Neural cell (in vitro differentiated cells): ENCODE measurements around the gene PDGFB. TPM values are rescaled to one million over a fixed set of nuclear protein-coding genes. Genes with fewer than 3 reads are reported as not detected.

Experiments
- H2AFZ ChIP-seq: fragments of 200-600, 300-800 bp; sonication (generic), shearing (Covaris generic); 2 replicates; pipeline ENCODE4 v1.6.0; 2014; ENCODE audit warnings: low read depth, mild to moderate bottlenecking, antibody characterized with exemption, low read length, moderate library complexity
- H3F3A ChIP-seq: fragments of 200-600 bp; shearing (Covaris generic); 2 replicates; pipeline ENCODE4 v1.6.1; 2016; ENCODE audit warnings: mild to moderate bottlenecking, moderate library complexity, mixed read lengths, antibody characterized with exemption, low read length; ENCODE audit not compliant: insufficient read depth, poor library complexity, severe bottlenecking
- H3K27ac ChIP-seq: fragments of 200-600, 300-800 bp; sonication (generic), shearing (Covaris generic); 2 replicates; pipeline ENCODE4 v1.5.1; 2014; ENCODE audit warnings: mild to moderate bottlenecking, low read length, moderate library complexity
- H3K27me3 ChIP-seq: fragments of 300-800, 200-600 bp; sonication (generic), shearing (Covaris generic); 2 replicates; pipeline ENCODE4 v1.6.0; 2014; ENCODE audit warnings: mild to moderate bottlenecking, low read depth, low read length, moderate library complexity; ENCODE audit not compliant: insufficient read depth
- H3K36me3 ChIP-seq: fragments of 300-800, 200-600 bp; sonication (generic), shearing (Covaris generic); 2 replicates; pipeline ENCODE4 v1.5.1; 2014; ENCODE audit warnings: mild to moderate bottlenecking, antibody characterized with exemption, low read length, moderate library complexity; ENCODE audit not compliant: insufficient read depth
- H3K4me2 ChIP-seq: fragments of 300-800, 200-600 bp; sonication (generic), shearing (Covaris generic); 2 replicates; pipeline ENCODE4 v1.6.0; 2014; ENCODE audit warnings: mild to moderate bottlenecking, low read length
- H3K4me3 ChIP-seq: fragments of 300-800, 200-600 bp; sonication (generic), shearing (Covaris generic); 2 replicates; pipeline ENCODE4 v1.5.1; 2014; ENCODE audit warnings: mild to moderate bottlenecking, low read length, moderate library complexity
- H3K79me2 ChIP-seq: fragments of 200-600 bp; shearing (Covaris generic); replicated peaks from 2 replicates; pipeline ENCODE4 v1.6.0; 2014; ENCODE audit warnings: mild to moderate bottlenecking, low read length, moderate library complexity; ENCODE audit not compliant: insufficient read depth
- H3K9ac ChIP-seq: fragments of 300-800, 200-600 bp; sonication (generic), shearing (Covaris generic); 2 replicates; pipeline ENCODE4 v1.6.1; 2016; ENCODE audit warnings: mild to moderate bottlenecking, low read length, mixed read lengths
- H3K9me2 ChIP-seq: fragments of 200-600 bp; shearing (Covaris generic); 2 replicates; pipeline ENCODE4 v1.6.1; 2016; ENCODE audit warnings: mild to moderate bottlenecking, low read length, mixed read lengths; ENCODE audit not compliant: insufficient read depth
- H3K9me3 ChIP-seq: fragments of 200-600, 300-800 bp; sonication (generic), shearing (Covaris generic); 2 replicates; pipeline ENCODE4 v1.6.1; 2016; ENCODE audit warnings: mild to moderate bottlenecking, mixed run types, low read length, moderate library complexity, mixed read lengths
- H4K20me1 ChIP-seq: fragments of 200-600 bp; shearing (Covaris generic); 2 replicates; pipeline ENCODE4 v1.6.1; 2016; ENCODE audit warnings: mild to moderate bottlenecking, mixed run types; ENCODE audit not compliant: insufficient read depth
- EP300 ChIP-seq: fragments of 450-650 bp; conservative IDR thresholded peaks from 2 replicates; pipeline ENCODE4 v1.6.1; 2014; ENCODE audit warnings: antibody characterized with exemption, mild to moderate bottlenecking, moderate library complexity; ENCODE audit not compliant: poor library complexity, severe bottlenecking
- EZH2 ChIP-seq: fragments of 200-600, 300-800 bp; shearing (Covaris generic), sonication (generic); IDR thresholded peaks from 2 replicates; pipeline ENCODE4 v1.6.1; 2014; ENCODE audit warnings: antibody characterized with exemption, low read length, borderline replicate concordance, mild to moderate bottlenecking; ENCODE audit not compliant: insufficient read depth, poor library complexity, severe bottlenecking
- MXI1 ChIP-seq: fragments of 450-650 bp; conservative IDR thresholded peaks from 2 replicates; pipeline ENCODE4 v1.6.1; 2014; ENCODE audit warnings: antibody characterized with exemption, mild to moderate bottlenecking; ENCODE audit not compliant: poor library complexity, severe bottlenecking
- POLR2AphosphoS5 ChIP-seq: IDR thresholded peaks from 2 replicates; pipeline ENCODE4 v1.6.1; 2012
- RAD21 ChIP-seq: fragments of 450-650 bp; conservative IDR thresholded peaks from 2 replicates; pipeline ENCODE4 v1.6.1; 2014; ENCODE audit warnings: antibody characterized with exemption, mild to moderate bottlenecking, moderate library complexity
- SMC3 ChIP-seq: fragments of 450-650 bp; conservative IDR thresholded peaks from 2 replicates; pipeline ENCODE4 v1.6.1; 2014; ENCODE audit warnings: antibody characterized with exemption, mild to moderate bottlenecking, moderate library complexity; ENCODE audit not compliant: poor library complexity
- TAF1 ChIP-seq: IDR thresholded peaks from 2 replicates; pipeline ENCODE4 v1.6.1; 2012; ENCODE audit warnings: low read depth
- polyA plus RNA-seq: library from polyadenylated mRNA; depleted of rRNA; stranded (reverse); fragments of >200 nt; gene quantifications from 2 replicates; pipeline ENCODE4 v1.2.3, GENCODE V29; 2014
- TF ChIP-seq, protein P1 (sequence below): IDR thresholded peaks from 2 replicates; pipeline ENCODE4 v1.6.1; 2012; ENCODE audit warnings: borderline replicate concordance
- TF ChIP-seq, protein P2 (sequence below): fragments of 450-650 bp; IDR thresholded peaks from 2 replicates; pipeline ENCODE4 v1.5.1; 2014; ENCODE audit warnings: antibody characterized with exemption, mild to moderate bottlenecking, moderate library complexity; ENCODE audit not compliant: poor library complexity, severe bottlenecking

Gene PDGFB
- polyA plus RNA-seq, 1 donor from 2014 or later = 0.61 TPM

DNA sequence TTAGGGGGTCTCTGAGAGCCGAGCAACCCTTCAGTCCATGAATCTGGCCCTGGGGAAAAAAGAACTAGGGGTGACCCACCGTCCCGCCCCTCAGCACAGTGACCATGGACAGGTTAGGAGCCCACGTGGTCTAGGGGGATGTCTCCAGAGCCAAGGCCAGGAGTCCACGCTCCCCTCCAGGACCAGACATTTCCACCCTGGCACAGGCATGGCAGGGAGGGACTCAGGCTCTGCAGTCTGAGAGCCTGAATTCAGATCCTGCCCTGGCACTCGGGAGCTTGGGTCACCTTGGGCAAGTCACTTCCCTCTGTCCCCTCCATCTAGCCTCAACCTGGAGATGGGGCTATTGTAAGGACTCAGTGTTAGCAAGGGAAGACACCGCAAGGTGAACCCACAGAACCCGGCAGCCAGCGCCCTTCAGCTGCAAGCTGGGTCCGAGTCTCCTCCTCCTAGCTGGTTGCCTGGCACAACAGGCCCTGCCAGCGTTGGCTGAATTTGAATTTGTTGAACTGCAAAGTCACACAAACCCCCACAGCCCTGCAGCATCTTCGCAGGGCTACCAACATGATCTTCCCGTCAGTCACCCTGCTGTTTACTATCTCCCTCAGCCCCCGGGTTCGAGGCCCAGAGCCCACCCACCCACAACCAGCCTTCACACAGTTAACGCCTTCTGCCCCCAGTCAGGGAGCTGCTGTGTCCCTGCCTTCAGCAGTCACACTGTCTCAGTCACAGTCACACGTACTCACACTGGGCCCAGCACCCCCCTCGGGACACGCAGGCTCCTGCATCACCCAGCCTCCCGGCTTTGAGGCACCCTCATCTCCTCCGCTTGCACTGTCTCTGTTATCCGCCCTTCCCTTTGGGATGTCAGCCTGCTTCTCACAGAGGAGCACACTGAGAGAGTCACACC lies 603 bp upstream of the PDGFB start:
- Histone ChIP-seq H4K20me1 (no peaks in the 10 kb centered on the region), H3K27me3 (peaks cover 62% of the 10 kb centered on the region), H3F3A (no peaks in the 10 kb centered on the region), H3K9ac (no peak overlapping the region), H3K9me2 (no peaks in the 10 kb centered on the region), H3K79me2 (no peaks in the 10 kb centered on the region), H3K36me3 (no peaks in the 10 kb centered on the region), H3K4me2 (no peak overlapping the region), H3K9me3 (no peaks in the 10 kb centered on the region), H2AFZ (no peak overlapping the region), H3K27ac (no peak overlapping the region), H3K4me3 (peak overlapping the region; percentile 65)
- TF ChIP-seq EZH2 (no peak), EP300 (no peak), RAD21 (no peak), MXI1 (no peak), SMC3 (no peak), TAF1 (no peak), POLR2AphosphoS5 (no peak)
- TF ChIP-seq, protein P1, sequence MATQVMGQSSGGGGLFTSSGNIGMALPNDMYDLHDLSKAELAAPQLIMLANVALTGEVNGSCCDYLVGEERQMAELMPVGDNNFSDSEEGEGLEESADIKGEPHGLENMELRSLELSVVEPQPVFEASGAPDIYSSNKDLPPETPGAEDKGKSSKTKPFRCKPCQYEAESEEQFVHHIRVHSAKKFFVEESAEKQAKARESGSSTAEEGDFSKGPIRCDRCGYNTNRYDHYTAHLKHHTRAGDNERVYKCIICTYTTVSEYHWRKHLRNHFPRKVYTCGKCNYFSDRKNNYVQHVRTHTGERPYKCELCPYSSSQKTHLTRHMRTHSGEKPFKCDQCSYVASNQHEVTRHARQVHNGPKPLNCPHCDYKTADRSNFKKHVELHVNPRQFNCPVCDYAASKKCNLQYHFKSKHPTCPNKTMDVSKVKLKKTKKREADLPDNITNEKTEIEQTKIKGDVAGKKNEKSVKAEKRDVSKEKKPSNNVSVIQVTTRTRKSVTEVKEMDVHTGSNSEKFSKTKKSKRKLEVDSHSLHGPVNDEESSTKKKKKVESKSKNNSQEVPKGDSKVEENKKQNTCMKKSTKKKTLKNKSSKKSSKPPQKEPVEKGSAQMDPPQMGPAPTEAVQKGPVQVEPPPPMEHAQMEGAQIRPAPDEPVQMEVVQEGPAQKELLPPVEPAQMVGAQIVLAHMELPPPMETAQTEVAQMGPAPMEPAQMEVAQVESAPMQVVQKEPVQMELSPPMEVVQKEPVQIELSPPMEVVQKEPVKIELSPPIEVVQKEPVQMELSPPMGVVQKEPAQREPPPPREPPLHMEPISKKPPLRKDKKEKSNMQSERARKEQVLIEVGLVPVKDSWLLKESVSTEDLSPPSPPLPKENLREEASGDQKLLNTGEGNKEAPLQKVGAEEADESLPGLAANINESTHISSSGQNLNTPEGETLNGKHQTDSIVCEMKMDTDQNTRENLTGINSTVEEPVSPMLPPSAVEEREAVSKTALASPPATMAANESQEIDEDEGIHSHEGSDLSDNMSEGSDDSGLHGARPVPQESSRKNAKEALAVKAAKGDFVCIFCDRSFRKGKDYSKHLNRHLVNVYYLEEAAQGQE = no peak
- TF ChIP-seq, protein P2, sequence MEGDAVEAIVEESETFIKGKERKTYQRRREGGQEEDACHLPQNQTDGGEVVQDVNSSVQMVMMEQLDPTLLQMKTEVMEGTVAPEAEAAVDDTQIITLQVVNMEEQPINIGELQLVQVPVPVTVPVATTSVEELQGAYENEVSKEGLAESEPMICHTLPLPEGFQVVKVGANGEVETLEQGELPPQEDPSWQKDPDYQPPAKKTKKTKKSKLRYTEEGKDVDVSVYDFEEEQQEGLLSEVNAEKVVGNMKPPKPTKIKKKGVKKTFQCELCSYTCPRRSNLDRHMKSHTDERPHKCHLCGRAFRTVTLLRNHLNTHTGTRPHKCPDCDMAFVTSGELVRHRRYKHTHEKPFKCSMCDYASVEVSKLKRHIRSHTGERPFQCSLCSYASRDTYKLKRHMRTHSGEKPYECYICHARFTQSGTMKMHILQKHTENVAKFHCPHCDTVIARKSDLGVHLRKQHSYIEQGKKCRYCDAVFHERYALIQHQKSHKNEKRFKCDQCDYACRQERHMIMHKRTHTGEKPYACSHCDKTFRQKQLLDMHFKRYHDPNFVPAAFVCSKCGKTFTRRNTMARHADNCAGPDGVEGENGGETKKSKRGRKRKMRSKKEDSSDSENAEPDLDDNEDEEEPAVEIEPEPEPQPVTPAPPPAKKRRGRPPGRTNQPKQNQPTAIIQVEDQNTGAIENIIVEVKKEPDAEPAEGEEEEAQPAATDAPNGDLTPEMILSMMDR = no peak

DNA sequence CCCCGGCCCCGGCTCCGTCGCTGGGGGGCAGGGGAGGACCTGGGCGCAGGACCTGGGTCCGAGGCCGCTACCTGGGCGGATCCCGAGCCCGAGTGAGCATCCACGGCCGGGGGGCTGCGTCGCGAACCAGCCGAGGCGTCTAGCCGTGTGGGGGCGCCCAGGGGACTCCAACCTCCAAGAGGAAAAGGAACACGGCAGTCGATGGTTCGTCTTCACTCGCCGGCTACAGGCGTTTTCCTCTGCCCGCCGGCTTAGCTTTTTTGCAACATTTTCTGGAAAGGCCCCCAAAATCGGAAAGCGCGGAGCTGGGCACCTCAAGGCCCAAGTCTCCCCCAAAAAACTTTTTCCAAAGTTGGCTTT lies 666 bp downstream of the PDGFB start:
- no peaks in the 10 kb centered on the region for H3K9me3 ChIP-seq
- no peaks in the 10 kb centered on the region for H3F3A ChIP-seq
- TF ChIP-seq SMC3 (no peak), EZH2 (no peak), POLR2AphosphoS5 (no peak)
- TF ChIP-seq, protein P1 = no peak
- no peaks in the 10 kb centered on the region for H3K36me3 ChIP-seq
- no peak overlapping the region for H2AFZ ChIP-seq
- no peaks in the 10 kb centered on the region for H4K20me1 ChIP-seq
- no peak overlapping the region for H3K27ac ChIP-seq
- H3K79me2 ChIP-seq = no peaks in the 10 kb centered on the region
- H3K27me3 ChIP-seq = peaks cover 62% of the 10 kb centered on the region
- H3K4me3 ChIP-seq = peak overlapping the region; percentile 65
- no peaks in the 10 kb centered on the region for H3K9me2 ChIP-seq
- H3K4me2 ChIP-seq = no peak overlapping the region
- peak overlapping the region; percentile 39 for H3K9ac ChIP-seq
